CMK (cell line): ENCODE data around the gene CCDC192.
"Not testable (repeated sequence)": the region's sequence is repeated elsewhere in the genome, so short reads cannot be mapped to it uniquely, and the experiment has no call there.

ENCODE experiments used
- DNase-seq: peaks from one replicate; pipeline ENCODE4 v3.0.0-alpha.2; 2010; ENCODE audit warnings: low read depth

The CCDC192 gene

GRCh38 chr5:127699416-127699815 is 3.8 kb upstream of the CCDC192 start:
- no peak for DNase-seq

GRCh38 chr5:127700237-127700766 is 2.9 kb upstream of the CCDC192 start:
- no peak for DNase-seq

GRCh38 chr5:127702434-127702833 is 757 bp upstream of the CCDC192 start:
- no peak for DNase-seq

GRCh38 chr5:127705120-127705892 is 2.1 kb downstream of the CCDC192 start:
- no peak for DNase-seq

- no peak for DNase-seq
These were observed 3.5 kb downstream of the CCDC192 start for GRCh38 chr5:127706691-127707090.

GRCh38 chr5:127707209-127707608 is 4.0 kb downstream of the CCDC192 start:
- no peak for DNase-seq

- DNase-seq = not testable (repeated sequence)
These were observed 9.9 kb downstream of the CCDC192 start for GRCh38 chr5:127713083-127713482.

- DNase-seq = no peak
These were observed 15.0 kb downstream of the CCDC192 start for GRCh38 chr5:127718181-127718580.

GRCh38 chr5:127723571-127723970 is 20.4 kb downstream of the CCDC192 start:
- no peak for DNase-seq

GRCh38 chr5:127725673-127726072 is 22.5 kb downstream of the CCDC192 start:
- no peak for DNase-seq

GRCh38 chr5:127732963-127733362 is 29.8 kb downstream of the CCDC192 start:
- DNase-seq = no peak

- not testable (repeated sequence) for DNase-seq
These were observed 36.2 kb downstream of the CCDC192 start for GRCh38 chr5:127739348-127739747.

GRCh38 chr5:127739807-127740384 is 36.7 kb downstream of the CCDC192 start:
- DNase-seq = no peak

GRCh38 chr5:127741412-127741811 is 38.2 kb downstream of the CCDC192 start:
- no peak for DNase-seq

GRCh38 chr5:127744241-127744640 is 41.0 kb downstream of the CCDC192 start:
- DNase-seq = no peak

GRCh38 chr5:127746756-127747155 is 43.6 kb downstream of the CCDC192 start:
- DNase-seq = no peak

- not testable (repeated sequence) for DNase-seq
These were observed 49.5 kb downstream of the CCDC192 start for GRCh38 chr5:127752503-127753265.

GRCh38 chr5:127754259-127754658 is 51.1 kb downstream of the CCDC192 start:
- no peak for DNase-seq

- DNase-seq = no peak
These were observed 51.5 kb downstream of the CCDC192 start for GRCh38 chr5:127754706-127755105.

- DNase-seq = no peak
These were observed 54.4 kb downstream of the CCDC192 start for GRCh38 chr5:127757576-127757975.

- no peak for DNase-seq
These were observed 55.6 kb downstream of the CCDC192 start for GRCh38 chr5:127758766-127759283.

GRCh38 chr5:127761869-127762268 is 58.7 kb downstream of the CCDC192 start:
- DNase-seq = no peak
